HG03064 (cell line): ENCODE data around the gene FGD6.
"Not testable (repeated sequence)": the region's sequence is repeated elsewhere in the genome, so short reads cannot be mapped to it uniquely, and the experiment has no call there.

Experiments
- ATAC-seq: cut with Tn5 transposase; IDR thresholded peaks from one replicate; pipeline ENCODE4 v1.9.1; 2021; ENCODE audit warnings: low read depth; ENCODE audit not compliant: unreplicated experiment

FGD6 gene

GRCh38 chr12:95182868-95183415 lies 34.3 kb downstream of the FGD6 start:
- ATAC-seq = no peak

- ATAC-seq = no peak
Observed at GRCh38 chr12:95181103-95181502, 36.2 kb downstream of the FGD6 start.

GRCh38 chr12:95179011-95179410 lies 38.3 kb downstream of the FGD6 start:
- no peak for ATAC-seq

- ATAC-seq = no peak
Observed at GRCh38 chr12:95178136-95178535, 39.1 kb downstream of the FGD6 start.

- ATAC-seq = no peak
Observed at GRCh38 chr12:95177201-95177768, 40.0 kb downstream of the FGD6 start.

- ATAC-seq = no peak
Observed at GRCh38 chr12:95173392-95174251, 43.6 kb downstream of the FGD6 start.

- no peak for ATAC-seq
Observed at GRCh38 chr12:95169368-95169767, 47.9 kb downstream of the FGD6 start.

GRCh38 chr12:95168746-95169145 lies 48.5 kb downstream of the FGD6 start:
- no peak for ATAC-seq

- ATAC-seq = no peak
Observed at GRCh38 chr12:95164656-95165055, 52.6 kb downstream of the FGD6 start.

- no peak for ATAC-seq
Observed at GRCh38 chr12:95158919-95159318, 58.3 kb downstream of the FGD6 start.

- no peak for ATAC-seq
Observed at GRCh38 chr12:95151821-95152220, 65.4 kb downstream of the FGD6 start.

GRCh38 chr12:95151406-95151805 lies 65.9 kb downstream of the FGD6 start:
- ATAC-seq = no peak

- ATAC-seq = no peak
Observed at GRCh38 chr12:95150501-95150900, 66.8 kb downstream of the FGD6 start.

- ATAC-seq = no peak
Observed at GRCh38 chr12:95147866-95148265, 69.4 kb downstream of the FGD6 start.

- no peak for ATAC-seq
Observed at GRCh38 chr12:95146769-95147168, 70.5 kb downstream of the FGD6 start.

- ATAC-seq = no peak
Observed at GRCh38 chr12:95143621-95144205, 73.6 kb downstream of the FGD6 start.

- no peak for ATAC-seq
Observed at GRCh38 chr12:95142431-95143151, 74.7 kb downstream of the FGD6 start.

- no peak for ATAC-seq
Observed at GRCh38 chr12:95141310-95141709, 76.0 kb downstream of the FGD6 start.

- not testable (repeated sequence) for ATAC-seq
Observed at GRCh38 chr12:95138031-95138430, 79.2 kb downstream of the FGD6 start.

GRCh38 chr12:95136598-95136997 lies 80.7 kb downstream of the FGD6 start:
- no peak for ATAC-seq

- no peak for ATAC-seq
Observed at GRCh38 chr12:95134085-95134484, 83.2 kb downstream of the FGD6 start.
